DND-41 (cell line): ENCODE data around the gene UST.

Experiments
- CTCF ChIP-seq: IDR thresholded peaks from 2 replicates; pipeline ENCODE4 v1.5.1; 2012; ENCODE audit warnings: borderline replicate concordance, low read length, moderate library complexity, mild to moderate bottlenecking; ENCODE audit not compliant: poor library complexity, severe bottlenecking; ENCODE audit errors: extremely low read depth
- EZH2 ChIP-seq: IDR thresholded peaks from 3 replicates; pipeline ENCODE4 v1.6.1; 2012; ENCODE audit warnings: borderline replicate concordance, low read depth, mild to moderate bottlenecking, moderate library complexity, low read length, inconsistent platforms; ENCODE audit not compliant: severe bottlenecking

- TF ChIP-seq CTCF: no peak
- TF ChIP-seq EZH2: no peak
Measured at GRCh38 chr6:148808786-148809304, 62.0 kb downstream of the UST start.
